Heart left ventricle (tissue), 13 donors: ENCODE data around the gene MED27.

Experiments used
- POLR2A ChIP-seq, 2 donors: fragments of 450-650 bp; IDR thresholded peaks; one replicate each; pipeline ENCODE4 v1.6.1; 2017; ENCODE audit warnings: antibody characterized with exemption in 2 of 2, mild to moderate bottlenecking in 2 of 2, moderate library complexity in 2 of 2
- TF ChIP-seq, protein P1 (sequence below), 12 donors: fragments of 200-600 bp; sonication (generic) in 4 of 12; IDR thresholded peaks; one replicate each; pipeline versions ENCODE4 v1.5.0 to v1.8.0; 2018 to 2022; ENCODE audit warnings: antibody characterized with exemption in 12 of 12, mild to moderate bottlenecking in 5 of 12
- donor health status: ischemic (EF 13 %, LVEDD 7.1; RV severe dilation, severe dysfunction).
- donor health status: DM: no; HTN: yes; CAD: no.
- donor health status: DM: no; HTN: no; CAD: no.
- donor health status: ischemic (EF 25% LVEDD 6.9; RV normal size, moderate dysfunction).
- donor health status: ischemic (EF 25% LVEDD 5.7; RV mildly dilated, moderate dysfunction).
- donor health status: ischemic (EF 35%, LVEDD 5.7; RV mildly dilated, moderate dysfunction).
- donor health status: nonischemic (EF 11% LVEDD 7.7; RV severe dilation, severe dysfunction).
- donor health status: DM: yes; HTN: yes; CAD: no.
- donor health status: PGD.
- donor health status: ischemic (EF 29% LVEDD 5.4; RV normal size, mild dysfunction).
- donor health status: nonischemic (EF 23%, LVEDD 6.1; RV moderate dilation, normal function).

DNA sequence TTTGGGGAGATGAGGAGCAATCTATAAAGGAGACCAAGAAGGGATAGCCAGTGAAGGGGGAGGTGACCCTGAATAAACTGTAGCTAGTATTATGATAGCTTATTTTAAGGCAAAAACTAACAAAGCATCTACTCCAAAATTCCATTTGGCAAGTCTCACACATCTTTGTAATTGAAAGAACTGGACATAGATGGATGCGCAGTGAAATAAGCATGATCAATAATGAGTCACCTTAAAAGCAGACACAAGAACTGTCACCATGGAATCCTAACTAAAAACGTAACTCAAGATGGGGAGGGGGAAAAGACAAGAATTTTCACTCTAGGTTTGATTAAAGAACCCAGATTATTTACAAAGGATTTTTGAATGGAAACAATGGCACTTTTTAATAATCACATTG, 164.5 kb downstream of the MED27 start:
- TF ChIP-seq, protein P1, sequence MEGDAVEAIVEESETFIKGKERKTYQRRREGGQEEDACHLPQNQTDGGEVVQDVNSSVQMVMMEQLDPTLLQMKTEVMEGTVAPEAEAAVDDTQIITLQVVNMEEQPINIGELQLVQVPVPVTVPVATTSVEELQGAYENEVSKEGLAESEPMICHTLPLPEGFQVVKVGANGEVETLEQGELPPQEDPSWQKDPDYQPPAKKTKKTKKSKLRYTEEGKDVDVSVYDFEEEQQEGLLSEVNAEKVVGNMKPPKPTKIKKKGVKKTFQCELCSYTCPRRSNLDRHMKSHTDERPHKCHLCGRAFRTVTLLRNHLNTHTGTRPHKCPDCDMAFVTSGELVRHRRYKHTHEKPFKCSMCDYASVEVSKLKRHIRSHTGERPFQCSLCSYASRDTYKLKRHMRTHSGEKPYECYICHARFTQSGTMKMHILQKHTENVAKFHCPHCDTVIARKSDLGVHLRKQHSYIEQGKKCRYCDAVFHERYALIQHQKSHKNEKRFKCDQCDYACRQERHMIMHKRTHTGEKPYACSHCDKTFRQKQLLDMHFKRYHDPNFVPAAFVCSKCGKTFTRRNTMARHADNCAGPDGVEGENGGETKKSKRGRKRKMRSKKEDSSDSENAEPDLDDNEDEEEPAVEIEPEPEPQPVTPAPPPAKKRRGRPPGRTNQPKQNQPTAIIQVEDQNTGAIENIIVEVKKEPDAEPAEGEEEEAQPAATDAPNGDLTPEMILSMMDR (IDR thresholded peaks at IDR 0.05) = no peak
- TF ChIP-seq POLR2A (IDR thresholded peaks at IDR 0.05) = no peak
